HCT116 (cell line): ENCODE results near the gene PKD2L1. TPM values are rescaled to one million over a fixed set of nuclear protein-coding genes. Genes with fewer than 3 reads are reported as not detected.

ENCODE experiments used
- ATAC-seq: fragments of 200-7000 bp; cut with Tn5 transposase; 2 replicates; pipeline ENCODE4 v1.9.1; 2020; ENCODE audit warnings: mild to moderate bottlenecking, moderate library complexity
- BruUV-seq: library from RNA; stranded (reverse); fragments of 400-500 nt; replicated peaks from 2 replicates; lab custom pipeline; 2021; lab: Mats Ljungman, UMichigan
- CTCF ChIA-PET: fragments of 300-600 bp; sonication (Branson Sonifier 250); formaldehyde crosslinking; loops from one replicate; lab custom pipeline; 2021; ENCODE audit warnings: antibody characterized with exemption; lab: Charles Lee
- POLR2A ChIA-PET: fragments of 300-600, 350-600 bp; sonication (Branson Sonifier 250); formaldehyde crosslinking; loops from one replicate; lab custom pipeline; 2021; ENCODE audit warnings: antibody characterized with exemption; lab: Charles Lee
- RAD21 ChIA-PET, 2 experiments: fragments of 300-600 bp; sonication (Branson Sonifier 250); formaldehyde crosslinking; loops; one replicate each; lab custom pipeline; 2023; ENCODE audit warnings: low total read pairs in 2 of 2; ENCODE audit not compliant: uncharacterized antibody in 2 of 2, unreplicated experiment in 2 of 2, low non-redundant PET in 1 of 2; lab: Charles Lee
- DNase-seq: peaks from one replicate; pipeline ENCODE4 v3.0.0-alpha.2; 2010; ENCODE audit warnings: low read depth, low spot score
- H2AFZ ChIP-seq: fragments of 200-600 bp; shearing (Covaris generic), sonication (generic); 2 replicates; pipeline ENCODE4 v1.6.1; 2017; ENCODE audit warnings: low read depth, mixed run types, mixed read lengths, antibody characterized with exemption, low read length; ENCODE audit not compliant: poor library complexity, severe bottlenecking
- H3K27ac ChIP-seq: 2 replicates; pipeline ENCODE4 v1.5.1; 2012; ENCODE audit warnings: low read depth, low read length
- H3K27me3 ChIP-seq: fragments of 200-600 bp; sonication (generic); 2 replicates; pipeline ENCODE4 v1.6.1; 2016; ENCODE audit warnings: mixed run types, low read length, mixed read lengths; ENCODE audit not compliant: insufficient read depth
- H3K36me3 ChIP-seq, 2 experiments: fragments of 200-500 bp in 1 of 2; fragments of 200-600 bp in 1 of 2; sonication (Bioruptor generic) in 1 of 2; sonication (generic) in 1 of 2; 2 replicates each; pipeline versions ENCODE4 v1.5.1 to v1.6.1; 2014 to 2016; ENCODE audit warnings: low read length in 2 of 2, inconsistent platforms in 1 of 2, mixed read lengths in 1 of 2, mixed run types in 1 of 2; ENCODE audit not compliant: insufficient read depth in 2 of 2, control insufficient read depth in 1 of 2
- H3K4me1 ChIP-seq, 2 experiments: fragments of 200-600 bp in 1 of 2; sonication (generic) in 1 of 2; 2 replicates each; pipeline versions ENCODE4 v1.5.1 to v1.6.1; 2012 to 2017; ENCODE audit warnings: low read length in 2 of 2, inconsistent platforms in 1 of 2, mild to moderate bottlenecking in 1 of 2, mixed read lengths in 1 of 2, mixed run types in 1 of 2, moderate library complexity in 1 of 2; ENCODE audit not compliant: insufficient read depth in 2 of 2, control insufficient read depth in 1 of 2
- H3K4me2 ChIP-seq: fragments of 200-600 bp; sonication (generic); 2 replicates; pipeline ENCODE4 v1.6.1; 2017; ENCODE audit warnings: mixed run types, low read length, mixed read lengths
- H3K4me3 ChIP-seq, 2 experiments: fragments of 200-600 bp in 1 of 2; sonication (generic) in 1 of 2; replicated peaks in 1 of 2; 2 replicates each; pipeline ENCODE4 v1.5.1; 2011 to 2016; ENCODE audit warnings: low read length in 2 of 2, control low read depth in 1 of 2, low read depth in 1 of 2, mild to moderate bottlenecking in 1 of 2, mixed read lengths in 1 of 2, mixed run types in 1 of 2
- H3K79me2 ChIP-seq: fragments of 200-600 bp; sonication (generic); 2 replicates; pipeline ENCODE4 v1.6.1; 2017; ENCODE audit warnings: mild to moderate bottlenecking, mixed run types, low read length, moderate library complexity, mixed read lengths; ENCODE audit not compliant: insufficient read depth
- H3K9ac ChIP-seq: fragments of 200-600 bp; sonication (generic); 2 replicates; pipeline ENCODE4 v1.6.1; 2016; ENCODE audit warnings: low read length, mixed read lengths
- H3K9me2 ChIP-seq: fragments of 200-600 bp; sonication (generic), shearing (Covaris generic); 2 replicates; pipeline ENCODE4 v1.6.1; 2017; ENCODE audit warnings: mixed run types, mild to moderate bottlenecking, moderate library complexity; ENCODE audit not compliant: insufficient read depth
- H3K9me3 ChIP-seq, 2 experiments: fragments of 200-500 bp in 1 of 2; fragments of 200-600 bp in 1 of 2; sonication (Bioruptor generic) in 1 of 2; sonication (generic) in 1 of 2; 2 replicates each; pipeline ENCODE4 v1.6.1; 2014 to 2017; ENCODE audit warnings: low read length in 2 of 2, mixed read lengths in 2 of 2, inconsistent platforms in 1 of 2, low read depth in 1 of 2, mild to moderate bottlenecking in 1 of 2, mixed run types in 1 of 2, moderate library complexity in 1 of 2; ENCODE audit not compliant: control insufficient read depth in 1 of 2, insufficient read depth in 1 of 2
- H4K20me1 ChIP-seq: fragments of 200-600 bp; sonication (generic), shearing (Covaris generic); 2 replicates; pipeline ENCODE4 v1.6.1; 2017; ENCODE audit warnings: mixed run types, mild to moderate bottlenecking, moderate library complexity; ENCODE audit not compliant: insufficient read depth
- CEBPB ChIP-seq: IDR thresholded peaks from 2 replicates; pipeline ENCODE4 v1.6.1; 2012; ENCODE audit warnings: low read depth
- ELF1 ChIP-seq: IDR thresholded peaks from 2 replicates; pipeline ENCODE4 v1.6.1; 2012; ENCODE audit warnings: low read depth, borderline replicate concordance
- REST ChIP-seq: IDR thresholded peaks from 2 replicates; pipeline ENCODE4 v1.6.1; 2012; ENCODE audit warnings: low read depth
- SP1 ChIP-seq: IDR thresholded peaks from 2 replicates; pipeline ENCODE4 v1.6.1; 2012; ENCODE audit warnings: low read depth
- intact Hi-C: fragments of 100-400 bp; cut with micrococcal nuclease; formaldehyde crosslinking; loops from 2 replicates; pipeline ENCODE4 v1.10.0; 2022
- total RNA-seq: library from RNA; stranded (reverse); gene quantifications from one replicate; pipeline ENCODE4 v1.2.1, GENCODE V29; 2021; ENCODE audit not compliant: unreplicated experiment

The PKD2L1 gene
- total RNA-seq, 1 experiment from 2014 or later, result 0.17 TPM

GRCh38 chr10:100325158-100325557 lies 4.9 kb downstream of the PKD2L1 start:
- TF ChIP-seq REST (peak; percentile 82), SP1 (no peak)
- TF ChIP-seq, all 23 proteins: peak for 1
- BruUV-seq, result no TSS peak
- CTCF ChIA-PET, result no interaction called here
- DNase-seq (no peak), ATAC-seq (peak; percentile 57; the same call in 1 of the 2 replicates)
- Histone ChIP-seq H3K4me1 (no peaks in the 10 kb centered on the region), H2AFZ (no peak overlapping the region), H3K9me3 (no peaks in the 10 kb centered on the region), H3K9me2 (no peaks in the 10 kb centered on the region), H3K79me2 (no peaks in the 10 kb centered on the region), H3K4me2 (no peak overlapping the region), H3K27ac (no peak overlapping the region), H3K4me3 (no peak overlapping the region), H4K20me1 (no peaks in the 10 kb centered on the region), H3K36me3 (no peaks in the 10 kb centered on the region), H3K9ac (no peak overlapping the region), H3K27me3 (peaks cover 47% of the 10 kb centered on the region; the same call in 1 of the 2 replicates)
- RAD21 ChIA-PET, result no interaction called here
- POLR2A ChIA-PET, result interaction anchor here (1.2 kb wide), 1 partner anchor 48 kb away, joined by 3 read pairs; no protein-coding TSS in a partner anchor
- intact Hi-C loops, result no loop called here

DNA sequence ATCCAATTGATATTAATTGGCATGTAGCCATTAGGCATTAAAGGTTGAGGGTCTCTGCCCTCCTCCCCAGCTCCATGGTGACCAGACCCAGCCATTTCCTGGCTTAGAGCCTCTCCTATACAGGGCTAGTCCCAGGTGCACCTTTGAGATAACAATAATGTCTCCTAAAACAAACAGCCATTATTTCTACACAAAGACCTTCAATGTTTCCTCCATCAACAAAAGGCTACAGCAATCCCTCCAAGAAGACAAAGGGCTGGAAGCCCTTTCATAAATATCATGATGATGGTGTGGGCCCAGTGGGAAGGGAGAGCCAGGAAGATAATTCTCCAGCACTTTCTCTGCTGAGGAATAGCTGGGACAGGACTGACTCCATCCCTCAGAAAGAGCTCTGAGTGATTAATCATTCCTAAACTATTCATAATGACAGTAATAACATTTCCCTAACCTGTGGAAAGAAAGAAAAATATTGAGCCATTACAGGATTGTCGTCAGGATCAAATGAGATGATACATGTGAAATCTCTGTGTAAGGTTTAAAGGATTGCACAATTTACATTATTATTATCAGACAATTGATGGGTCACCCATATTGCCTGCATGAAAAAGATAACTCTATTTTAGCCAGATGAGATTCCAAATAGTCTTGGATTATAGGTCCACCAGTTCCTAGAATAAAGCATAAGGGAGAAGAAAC lies 10.2 kb downstream of the PKD2L1 start:
- TF ChIP-seq CEBPB (0 out of 2 replicates have a peak, but pooled peaks have one; percentile 14), ELF1 (no peak)
- TF ChIP-seq, all 23 proteins: peak for 1
- POLR2A ChIA-PET, result no interaction called here
- RAD21 ChIA-PET, result no interaction called here

More for the DNA sequence above, 10.2 kb downstream of the PKD2L1 start:
- ATAC-seq, result no peak
- Histone ChIP-seq H3K9ac (no peak overlapping the region), H3K9me3 (no peaks in the 10 kb centered on the region), H3K27me3 (peaks cover 25% of the 10 kb centered on the region; the same call in 1 of the 2 replicates), H3K36me3 (no peaks in the 10 kb centered on the region), H2AFZ (no peak overlapping the region), H4K20me1 (no peaks in the 10 kb centered on the region), H3K79me2 (no peaks in the 10 kb centered on the region), H3K4me3 (no peak overlapping the region), H3K4me1 (no peaks in the 10 kb centered on the region), H3K27ac (no peak overlapping the region), H3K9me2 (no peaks in the 10 kb centered on the region), H3K4me2 (no peak overlapping the region)
- BruUV-seq, result no TSS peak
- intact Hi-C loops, result no loop called here
- DNase-seq, result no peak
- CTCF ChIA-PET, result no interaction called here
